ENCODE measurements around the gene MTFMT.
"Not testable (repeated sequence)": the region's sequence is repeated elsewhere in the genome, so short reads cannot be mapped to it uniquely, and the experiment has no call there.

MTFMT gene

DNA sequence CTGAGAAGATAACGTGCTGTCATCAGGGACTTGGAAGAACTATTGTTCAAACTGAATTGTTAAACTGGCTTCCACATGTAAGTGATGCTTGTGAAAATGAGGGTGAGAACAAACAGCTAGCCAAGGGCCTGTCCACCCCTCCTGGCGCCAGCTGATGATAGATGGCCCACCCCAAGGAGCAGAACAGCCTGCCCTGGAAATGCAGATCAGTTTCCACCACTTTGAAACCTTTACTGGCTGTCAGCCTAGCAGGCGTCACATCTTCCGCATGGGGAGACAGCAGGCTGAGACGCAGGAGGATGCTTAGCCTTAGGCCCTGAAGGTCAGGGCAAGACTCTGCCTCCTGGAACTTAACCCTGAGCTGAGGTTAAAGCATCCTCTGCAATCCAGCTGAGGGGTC is 9.4 kb upstream of the MTFMT start:
- DNase-seq (ENCODE audit: low read depth in 3 of 3, low spot score in 1 of 3): no peak

DNA sequence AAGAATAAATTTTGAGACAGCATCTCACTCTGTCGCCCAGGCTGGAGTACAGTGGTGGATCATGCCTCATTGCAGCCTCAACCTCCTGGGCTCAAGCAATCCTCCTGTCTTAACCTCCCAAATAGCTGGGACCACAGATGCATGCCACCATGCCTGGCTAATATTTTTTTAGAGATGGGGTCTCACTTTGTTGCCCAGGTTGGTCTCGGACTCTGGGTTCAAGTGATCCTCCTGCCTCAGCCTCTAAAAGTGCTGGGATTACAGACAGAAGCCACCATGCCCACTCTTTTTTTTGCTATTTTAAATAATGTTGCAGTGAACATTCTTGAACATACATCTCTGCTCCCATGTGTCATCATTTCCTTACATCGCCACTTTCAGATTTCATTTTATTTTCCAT is 9.0 kb upstream of the MTFMT start:
- DNase-seq (ENCODE audit: low read depth in 3 of 3, low spot score in 1 of 3): no peak

DNA sequence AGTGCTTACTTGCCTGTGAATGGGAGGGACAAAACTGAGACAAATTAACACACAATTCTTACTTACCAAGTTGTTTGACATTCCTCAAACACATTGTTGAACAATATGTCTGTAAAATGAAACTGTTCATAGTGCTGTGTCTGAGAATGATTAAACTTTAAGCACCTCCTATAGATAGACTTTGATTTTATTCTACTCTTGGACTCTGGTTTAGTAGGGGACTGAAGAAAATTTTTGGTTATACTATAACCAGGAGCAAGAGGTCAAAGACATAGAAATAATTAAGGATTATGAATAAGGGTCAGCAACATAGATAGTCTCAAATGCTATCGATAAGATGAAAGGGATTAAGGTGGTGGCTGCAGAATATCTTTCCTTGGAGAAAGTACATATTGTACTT is 7.9 kb upstream of the MTFMT start:
- DNase-seq (ENCODE audit: low read depth in 3 of 3, low spot score in 1 of 3): no peak

DNA sequence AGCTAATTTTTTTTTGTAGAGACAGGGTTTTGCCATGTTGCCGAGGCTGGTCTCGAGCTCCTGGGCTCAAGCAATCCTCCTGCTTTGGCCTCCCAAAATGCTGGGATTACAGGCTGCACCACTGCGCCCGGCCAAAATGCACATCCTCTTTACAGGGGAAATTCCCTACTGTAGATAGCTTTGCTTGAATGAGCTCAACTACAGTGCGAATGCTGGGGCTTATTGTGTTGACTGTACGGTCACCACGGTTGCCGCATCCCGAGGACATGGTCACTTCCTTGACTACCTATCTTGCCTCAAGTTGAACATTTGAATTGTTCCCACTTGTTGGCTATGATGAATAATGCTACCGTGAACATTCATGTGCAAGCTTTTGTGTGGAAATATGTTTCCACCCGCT is 5.3 kb upstream of the MTFMT start:
- DNase-seq (ENCODE audit: low read depth in 3 of 3, low spot score in 1 of 3): no peak

DNA sequence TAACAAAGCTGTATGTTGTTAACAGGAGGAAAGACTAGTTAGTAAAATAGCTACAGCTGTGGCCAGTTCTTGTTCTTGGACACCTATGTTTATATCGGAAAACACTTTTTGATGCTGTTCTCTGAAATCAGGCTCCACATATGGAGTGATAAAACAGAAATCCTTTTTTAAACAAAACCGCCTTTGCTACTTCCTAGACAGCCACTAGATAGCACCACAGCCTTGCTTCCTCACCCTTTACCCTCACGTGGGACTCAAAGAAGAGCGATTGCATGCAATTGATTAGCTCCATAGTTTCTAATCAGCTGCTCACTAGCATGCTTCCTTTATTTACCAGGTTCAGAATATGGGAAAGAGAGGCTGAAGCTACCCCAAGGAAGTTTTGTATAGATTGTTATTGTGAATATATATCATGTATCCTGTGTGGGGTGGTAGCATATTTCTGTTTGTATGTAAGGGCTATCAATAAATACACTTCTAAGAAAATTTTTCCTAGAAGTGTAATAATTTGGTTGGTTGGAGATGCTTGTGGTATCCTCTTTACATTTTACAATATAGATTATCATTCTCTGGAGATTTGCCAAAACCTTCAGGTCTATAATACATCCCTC is 4.3 kb upstream of the MTFMT start:
- DNase-seq (ENCODE audit: low read depth in 3 of 3, low spot score in 1 of 3): no peak

DNA sequence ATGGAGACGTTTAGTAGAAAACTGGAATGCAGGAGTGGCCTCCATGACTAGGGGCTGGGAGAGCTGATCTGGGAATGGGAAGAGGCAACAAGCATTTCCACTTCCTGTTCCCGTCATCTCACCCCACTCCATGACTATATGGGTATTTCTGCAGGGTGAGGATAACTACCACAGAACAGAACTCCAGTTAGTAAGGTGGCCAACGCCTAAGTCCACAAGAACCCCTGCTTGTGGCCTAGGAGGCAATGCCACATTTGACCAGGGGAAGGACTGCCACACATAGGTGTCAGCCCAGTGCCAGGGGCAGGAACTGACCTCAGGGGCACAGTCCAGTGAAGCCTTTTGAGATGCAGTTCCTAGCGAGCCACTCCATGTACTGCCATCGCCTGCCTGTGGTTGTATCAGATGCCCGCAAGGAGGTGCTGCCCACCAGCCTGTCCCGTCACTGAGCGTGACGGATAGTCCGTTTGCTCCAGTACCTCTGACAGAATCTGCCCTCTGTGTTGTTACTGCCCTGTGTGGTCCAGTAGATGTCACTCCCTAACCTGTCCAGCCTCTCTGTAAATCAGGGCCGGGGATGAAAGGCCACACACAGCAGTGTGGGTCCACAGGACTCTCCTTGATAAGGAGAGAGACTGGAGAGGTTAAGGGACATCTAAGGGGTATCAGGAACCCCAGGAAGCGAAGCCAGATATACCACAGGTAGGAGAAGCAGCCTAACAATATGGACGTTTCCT is 3.5 kb upstream of the MTFMT start:
- DNase-seq (ENCODE audit: low read depth in 3 of 3, low spot score in 1 of 3): no peak

DNA sequence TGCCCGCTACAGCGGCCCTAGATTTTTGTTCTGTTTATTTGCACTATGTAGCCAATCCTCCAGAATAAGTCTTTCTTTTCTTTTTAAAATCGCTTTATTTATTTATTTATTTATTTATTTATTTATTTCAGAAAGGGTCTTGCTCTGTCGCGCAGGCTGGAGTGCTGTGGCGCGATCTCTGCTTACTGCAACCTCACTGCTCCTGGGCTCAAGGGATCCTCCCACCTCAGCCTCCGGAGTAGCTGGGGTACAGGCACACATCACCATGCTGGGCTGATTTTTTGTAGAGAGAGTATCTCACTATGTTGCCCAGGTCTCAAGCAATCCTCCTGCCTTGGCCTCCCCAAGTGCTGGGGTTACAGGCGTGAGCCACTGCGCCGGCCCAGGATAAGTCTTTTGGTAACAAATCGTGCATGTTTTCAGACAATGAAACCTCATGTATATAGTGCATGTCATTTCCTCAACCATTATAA is 333 bp upstream of the MTFMT start:
- DNase-seq (ENCODE audit: low read depth in 3 of 3, low spot score in 1 of 3): no peak

DNA sequence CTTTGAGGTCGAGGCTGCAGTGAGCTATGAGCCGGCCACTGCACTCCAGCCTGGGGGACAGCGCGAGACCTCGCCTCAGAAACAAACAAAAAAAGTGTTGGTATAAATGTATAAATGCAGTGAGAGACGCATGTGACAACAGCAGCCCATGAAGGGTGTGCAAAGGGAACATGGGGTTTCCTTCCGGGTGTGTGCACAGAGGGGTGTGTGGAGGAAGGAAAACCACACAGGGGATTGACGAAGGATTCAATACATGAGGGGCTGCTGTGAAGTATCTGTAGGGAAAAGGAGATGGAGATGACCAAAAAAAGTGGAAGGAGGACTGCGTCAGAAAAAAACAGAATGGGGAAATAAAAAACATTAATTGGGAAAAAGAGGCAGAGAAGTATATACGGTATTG is 1.1 kb downstream of the MTFMT start:
- DNase-seq (ENCODE audit: low read depth in 3 of 3, low spot score in 1 of 3): no peak

DNA sequence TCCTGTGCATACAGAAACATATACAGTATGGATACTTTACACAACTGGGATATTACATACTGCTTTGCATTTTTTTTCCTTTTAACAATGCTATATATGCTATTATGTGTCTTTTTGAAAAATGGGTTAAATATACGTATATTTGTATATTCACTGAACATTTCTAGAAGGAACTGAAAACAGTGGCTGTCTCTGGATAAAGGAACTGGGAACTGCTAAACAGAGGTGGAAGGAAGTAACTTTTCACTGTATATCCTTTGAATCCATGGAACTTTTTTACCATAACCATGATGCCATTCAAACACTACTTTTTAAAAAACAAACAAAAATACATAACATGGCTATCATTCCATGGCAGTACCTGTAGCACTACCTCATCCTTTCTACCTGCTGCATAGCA is 1.8 kb downstream of the MTFMT start:
- DNase-seq (ENCODE audit: low read depth in 3 of 3, low spot score in 1 of 3): no peak

DNA sequence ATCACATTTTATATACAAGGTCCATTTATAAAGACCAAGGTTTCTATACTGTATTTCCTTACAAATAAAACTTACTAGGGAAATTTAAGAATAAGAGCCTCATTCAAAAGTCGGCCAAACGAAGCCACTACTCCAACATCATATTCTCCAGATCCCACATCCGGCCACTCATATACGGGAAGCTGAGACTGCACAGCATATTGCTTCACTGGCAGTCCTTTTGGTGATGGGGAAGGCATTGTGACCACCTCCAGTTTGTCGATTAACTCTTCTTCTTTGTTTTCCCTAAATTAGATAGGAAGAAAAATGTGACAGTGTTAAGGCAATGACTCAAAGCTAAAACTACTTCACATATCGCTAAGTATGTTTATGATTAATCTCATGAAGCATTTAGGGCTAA is 2.7 kb downstream of the MTFMT start:
- no peak for DNase-seq (ENCODE audit: low read depth in 3 of 3, low spot score in 1 of 3)

DNA sequence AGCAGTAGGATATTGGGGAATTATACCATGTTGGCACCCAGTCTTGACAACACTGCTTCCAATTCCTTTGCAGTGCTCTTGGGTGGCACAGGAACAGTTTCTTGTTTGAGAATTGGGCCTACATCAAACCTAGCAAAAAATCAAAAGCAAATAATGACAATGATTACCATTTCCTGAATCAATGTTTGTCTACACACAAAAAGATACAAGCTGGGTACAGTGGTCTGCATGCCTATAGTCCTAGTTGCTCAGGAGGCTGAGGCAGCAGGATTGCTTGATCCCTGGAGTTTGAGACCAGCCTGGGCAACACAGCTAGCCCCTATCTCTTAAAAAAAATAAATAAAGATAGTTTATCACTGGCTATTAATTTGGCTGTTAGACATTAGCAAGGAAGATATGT is 8.0 kb downstream of the MTFMT start:
- DNase-seq (ENCODE audit: low read depth in 3 of 3, low spot score in 1 of 3): no peak

DNA sequence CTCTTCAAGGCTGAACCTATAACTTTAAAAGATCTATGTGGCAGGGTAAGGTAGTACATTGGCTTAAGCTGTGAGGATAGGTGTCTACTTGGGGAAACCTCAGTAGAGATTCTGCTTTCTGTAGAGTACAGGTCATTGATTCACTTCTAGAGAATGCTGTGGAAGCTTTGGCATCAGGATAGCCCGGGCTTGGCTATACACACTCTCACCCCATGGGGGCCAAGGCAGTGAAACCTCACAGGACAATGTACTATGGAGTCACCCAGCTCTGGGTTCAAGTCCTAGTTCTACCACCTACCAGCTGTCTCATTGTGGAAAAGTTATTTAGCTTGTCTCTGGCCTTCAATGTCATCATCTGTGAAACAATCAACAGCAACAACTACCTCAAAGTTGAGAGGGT is 9.0 kb downstream of the MTFMT start:
- DNase-seq (ENCODE audit: low read depth in 3 of 3, low spot score in 1 of 3): no peak

DNA sequence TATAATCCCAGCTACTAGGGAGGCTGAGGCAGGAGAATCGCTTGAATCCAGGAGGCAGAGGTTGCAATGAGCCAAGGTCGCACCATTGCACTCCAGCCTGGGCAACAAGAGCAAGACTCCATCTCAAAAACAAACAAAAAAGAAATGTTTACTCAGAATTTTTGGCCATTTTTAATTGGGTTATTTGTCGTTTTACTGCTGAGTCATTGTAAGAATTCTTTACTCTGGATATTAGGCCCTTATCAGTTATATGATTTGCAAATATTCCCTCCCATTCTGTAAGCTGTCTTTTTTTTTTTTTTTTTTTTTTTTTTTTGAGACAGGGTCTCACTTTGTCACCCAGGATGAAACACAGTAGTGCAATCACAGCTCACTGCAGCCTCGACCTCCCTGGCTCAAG is 18.2 kb downstream of the MTFMT start:
- not testable (repeated sequence) for DNase-seq (ENCODE audit: low read depth in 3 of 3, low spot score in 1 of 3)

DNA sequence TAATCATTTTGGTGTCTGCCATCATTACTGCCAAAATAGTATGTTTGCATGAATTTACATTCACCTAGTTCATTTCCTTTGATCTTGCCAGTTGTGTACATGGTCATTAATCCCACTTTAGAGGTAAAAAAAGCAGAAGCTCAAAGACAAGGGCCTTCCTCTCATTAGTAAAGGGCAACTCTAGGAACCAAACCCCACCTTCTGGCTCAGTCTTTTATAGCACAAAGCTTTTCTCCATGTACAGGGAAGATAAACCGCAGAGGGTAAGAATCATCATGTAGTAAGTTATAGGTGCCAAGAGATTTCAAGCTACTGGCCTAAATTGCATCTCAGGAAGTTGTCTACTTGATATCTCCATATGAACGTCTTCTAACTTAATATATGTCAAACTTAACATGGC is 20.5 kb downstream of the MTFMT start:
- no peak for DNase-seq (ENCODE audit: low read depth in 3 of 3, low spot score in 1 of 3)

DNA sequence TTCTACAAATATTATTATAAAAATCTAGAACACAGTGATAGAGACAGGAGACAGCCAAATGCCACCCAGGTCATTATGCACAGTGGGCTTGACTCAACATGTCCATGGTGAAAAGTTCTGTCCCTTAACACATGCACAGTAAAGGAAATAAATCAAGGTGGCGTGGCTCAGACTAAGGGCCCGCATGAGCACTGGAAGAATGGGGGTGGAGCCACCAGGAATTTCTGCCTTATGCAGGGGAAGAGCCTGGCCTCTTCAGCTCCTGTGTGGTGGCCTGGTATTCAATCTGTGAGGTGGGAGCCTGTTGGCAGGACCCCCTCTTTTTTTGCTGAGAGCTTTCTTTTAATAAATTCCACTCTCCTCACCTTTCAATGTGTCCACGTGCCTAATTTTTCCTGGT is 22.6 kb downstream of the MTFMT start:
- DNase-seq (ENCODE audit: low read depth in 3 of 3, low spot score in 1 of 3): no peak

DNA sequence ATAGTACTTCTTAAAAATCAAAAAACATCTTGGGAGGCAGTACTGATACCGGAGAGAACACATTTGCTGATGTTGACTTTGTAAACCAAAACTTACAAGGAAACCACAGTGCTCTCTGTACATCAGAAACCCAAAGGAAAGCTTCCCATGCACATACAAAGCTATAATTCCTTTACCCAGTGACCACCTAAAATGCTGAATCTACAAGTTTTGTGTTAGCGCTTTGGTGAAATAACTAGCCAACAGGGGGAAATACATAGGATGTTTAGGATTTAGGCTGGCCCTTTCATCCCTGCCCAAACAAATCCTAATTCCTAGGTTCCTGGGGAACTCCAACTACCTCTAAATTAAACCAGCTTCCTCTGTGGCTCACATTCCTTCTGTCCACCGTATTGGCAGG is 24.4 kb downstream of the MTFMT start:
- DNase-seq (ENCODE audit: low read depth in 3 of 3, low spot score in 1 of 3): no peak

DNA sequence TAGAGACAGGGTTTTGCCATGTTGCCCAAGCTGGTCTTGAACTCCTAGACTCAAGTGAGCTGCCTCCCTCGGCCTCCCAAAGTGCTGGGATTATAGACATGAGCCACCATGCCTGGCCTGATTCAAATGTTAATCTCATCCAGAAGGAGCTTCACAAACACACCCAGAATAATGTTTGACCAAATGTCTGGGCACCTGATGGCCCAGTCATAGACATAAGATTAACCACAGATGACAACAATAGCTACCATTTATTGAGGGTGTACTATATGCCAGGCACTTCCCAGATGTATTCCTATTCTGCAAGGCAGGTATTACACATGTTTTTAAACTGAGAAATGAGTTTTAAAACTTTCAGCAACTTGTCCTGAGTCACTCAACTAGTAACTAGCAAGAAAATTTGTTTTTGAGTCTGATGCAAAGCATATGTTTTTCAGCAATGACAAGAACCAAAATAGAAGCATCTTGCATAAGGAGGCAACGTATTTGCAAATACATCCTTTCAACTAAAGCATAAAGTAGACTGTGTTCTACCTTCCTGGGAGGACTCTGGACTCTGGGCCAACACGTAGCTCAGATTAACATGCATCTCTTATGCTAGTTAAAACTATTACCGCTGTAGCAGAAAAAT is 31.6 kb downstream of the MTFMT start:
- no peak for DNase-seq (ENCODE audit: low read depth in 3 of 3, low spot score in 1 of 3)

DNA sequence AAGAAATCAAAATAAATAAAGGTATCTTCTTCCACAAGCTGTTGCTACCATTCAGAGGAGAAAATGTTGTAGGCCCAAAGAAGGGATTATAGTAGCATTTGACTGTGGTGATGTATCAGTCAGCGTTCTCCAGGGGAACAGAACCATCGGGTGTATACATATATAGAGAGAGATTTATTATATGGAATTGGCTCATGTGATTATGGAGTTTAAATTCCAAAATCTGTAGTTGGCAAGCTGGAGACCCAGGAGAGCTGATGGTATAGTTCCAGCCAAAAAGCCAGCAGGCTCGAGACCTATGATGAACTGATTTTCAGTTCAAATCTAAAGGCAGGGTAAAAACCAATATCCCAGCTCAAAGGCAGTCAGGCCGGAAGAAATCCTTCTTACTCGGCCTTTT is 32.4 kb downstream of the MTFMT start:
- no peak for DNase-seq (ENCODE audit: low read depth in 3 of 3, low spot score in 1 of 3)

DNA sequence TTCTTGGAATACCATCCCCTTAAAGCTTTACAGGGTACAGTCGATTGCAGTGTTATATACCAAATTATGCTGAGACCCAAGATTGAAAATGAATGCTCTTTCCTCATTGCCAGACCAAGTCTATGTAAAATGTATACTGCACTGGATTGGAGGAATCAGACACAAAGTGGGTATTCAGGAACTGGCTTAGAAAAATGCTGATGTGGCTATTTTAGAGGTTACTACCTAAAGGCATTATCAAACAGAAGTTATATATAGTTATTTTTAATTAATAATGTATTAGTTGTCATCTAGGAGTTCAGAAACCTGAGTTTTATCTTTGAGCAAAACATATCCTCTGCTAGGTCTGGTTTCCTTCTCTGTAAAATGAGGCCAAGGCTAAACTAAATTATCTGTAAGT is 36.1 kb downstream of the MTFMT start:
- DNase-seq (ENCODE audit: low read depth in 3 of 3, low spot score in 1 of 3): no peak

DNA sequence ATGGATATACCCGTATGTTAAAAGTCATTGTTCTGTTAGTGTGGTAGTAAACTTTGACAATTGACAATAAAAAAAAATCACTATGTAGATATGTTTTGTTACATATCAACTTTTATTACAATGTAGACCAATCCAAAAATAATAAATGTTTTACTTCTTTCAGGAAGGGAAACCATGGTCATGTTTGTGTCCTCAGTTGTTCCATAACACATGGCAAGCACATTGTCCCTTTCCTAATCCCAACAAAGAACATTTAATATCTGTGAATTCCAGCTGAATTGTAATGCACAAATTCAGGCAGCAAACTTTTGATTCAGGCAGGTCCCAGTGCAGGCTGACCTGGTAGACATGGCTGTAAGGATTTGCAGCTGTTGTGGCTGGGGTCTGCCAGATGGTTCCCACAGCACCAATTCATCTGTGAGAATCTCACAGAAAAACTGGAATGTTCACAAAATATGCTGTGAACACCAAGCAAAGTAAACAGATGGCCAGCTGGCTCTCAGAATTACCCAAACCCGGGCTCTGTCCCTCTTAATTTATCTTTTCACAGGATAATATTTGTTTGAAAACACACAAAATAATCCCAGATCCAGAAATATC is 37.8 kb downstream of the MTFMT start:
- DNase-seq (ENCODE audit: low read depth in 3 of 3, low spot score in 1 of 3): no peak

DNA sequence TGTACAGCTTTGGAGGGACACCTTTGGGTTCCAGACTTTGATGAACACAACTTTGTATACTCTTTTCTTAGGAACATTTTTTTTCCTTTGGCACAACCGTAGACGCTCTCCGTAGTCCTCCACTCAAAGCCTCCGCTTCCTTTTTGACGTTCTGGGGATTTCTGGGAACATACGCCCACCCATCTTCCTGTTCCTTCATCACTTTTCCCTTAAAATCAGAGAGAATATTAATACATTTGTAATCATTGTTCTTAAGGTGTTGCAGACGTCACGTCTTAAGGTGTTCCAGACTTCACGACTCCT is 39.3 kb downstream of the MTFMT start:
- DNase-seq (ENCODE audit: low read depth in 3 of 3, low spot score in 1 of 3): no peak

DNA sequence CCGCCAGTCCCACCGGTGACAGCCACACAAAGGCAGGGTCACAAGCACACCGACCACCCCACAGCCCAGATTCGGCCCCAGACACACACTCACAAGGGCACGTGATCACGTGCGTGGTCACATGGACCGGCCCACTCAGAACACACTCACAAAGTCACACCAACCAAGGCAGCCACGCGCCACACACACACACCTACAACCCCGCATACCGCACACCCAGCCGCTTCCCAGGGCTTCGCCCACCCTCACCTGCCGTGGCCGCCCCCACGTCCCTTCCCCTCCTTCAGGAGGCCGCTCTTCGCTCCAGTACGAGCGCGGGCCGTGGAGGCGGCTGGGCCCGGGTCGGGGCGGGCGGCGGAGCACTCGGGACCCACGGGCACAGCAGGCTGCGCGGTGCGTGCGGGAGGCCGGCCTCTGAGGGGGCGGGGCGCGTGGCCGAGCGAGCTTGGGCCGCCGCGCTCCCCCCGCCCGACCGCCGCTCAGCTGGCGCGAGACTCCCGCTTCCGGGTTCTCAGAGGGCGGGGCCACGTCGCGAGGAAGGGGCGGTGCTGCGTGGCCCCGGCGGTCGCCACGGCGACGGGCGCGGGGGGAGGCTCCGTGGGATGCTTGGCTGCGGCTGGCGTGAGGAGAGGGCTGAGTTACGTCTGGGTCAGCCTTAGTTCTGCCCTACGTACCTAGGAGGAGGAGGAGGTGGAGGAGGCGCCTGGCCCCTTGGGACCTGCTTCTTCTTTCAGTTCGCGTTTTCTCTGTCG is 39.8 kb downstream of the MTFMT start, which contains the start of gene SPG21:
Gene SPG21, minus strand, starts transcription at position 499 of the 752 bp plus-strand sequence. CDS start 6,345 bp downstream, outside the sequence.
- DNase-seq (ENCODE audit: low read depth in 3 of 3, low spot score in 1 of 3): peak; percentile 68 to 87 (median 79)

All from stimulated activated CD4-positive, alpha-beta T cell treated with anti-CD3 and anti-CD28 coated beads, TNF-alpha, amount 100 ng/mL, for 1 hour (primary cell).